GM18505 (cell line): Measurements from ENCODE around the gene LRRC9.
"Not testable (repeated sequence)": the region's sequence is repeated elsewhere in the genome, so short reads cannot be mapped to it uniquely, and the experiment has no call there.

Source experiments
- ATAC-seq: cut with Tn5 transposase; IDR thresholded peaks from one replicate; pipeline ENCODE4 v1.9.1; 2021; ENCODE audit not compliant: unreplicated experiment
- POLR2A ChIP-seq: IDR thresholded peaks from 4 replicates; pipeline ENCODE4 v1.6.1; 2011; ENCODE audit warnings: borderline replicate concordance; ENCODE audit not compliant: insufficient read depth, insufficient read length; ENCODE audit errors: extremely low read depth

Gene LRRC9

DNA sequence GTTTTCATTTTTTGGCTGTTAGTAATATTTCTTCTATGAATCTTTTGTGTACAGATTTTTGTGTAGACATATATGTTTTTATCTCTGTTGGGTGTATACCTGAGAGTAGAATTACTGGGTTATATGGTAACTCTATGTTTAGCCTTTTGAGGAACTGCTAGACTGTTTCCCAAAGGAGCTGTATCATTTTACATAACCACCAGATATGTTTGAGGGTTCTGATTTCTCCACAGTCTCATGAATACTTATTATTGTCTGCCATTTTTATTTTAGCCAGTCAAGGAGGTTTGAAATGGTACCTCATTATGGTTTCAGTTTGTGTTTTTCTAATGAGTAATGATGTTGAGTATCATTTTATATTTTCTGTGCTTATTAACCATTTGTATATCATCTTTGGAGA is 173.7 kb downstream of the LRRC9 start:
- TF ChIP-seq POLR2A: no peak
- ATAC-seq: no peak

DNA sequence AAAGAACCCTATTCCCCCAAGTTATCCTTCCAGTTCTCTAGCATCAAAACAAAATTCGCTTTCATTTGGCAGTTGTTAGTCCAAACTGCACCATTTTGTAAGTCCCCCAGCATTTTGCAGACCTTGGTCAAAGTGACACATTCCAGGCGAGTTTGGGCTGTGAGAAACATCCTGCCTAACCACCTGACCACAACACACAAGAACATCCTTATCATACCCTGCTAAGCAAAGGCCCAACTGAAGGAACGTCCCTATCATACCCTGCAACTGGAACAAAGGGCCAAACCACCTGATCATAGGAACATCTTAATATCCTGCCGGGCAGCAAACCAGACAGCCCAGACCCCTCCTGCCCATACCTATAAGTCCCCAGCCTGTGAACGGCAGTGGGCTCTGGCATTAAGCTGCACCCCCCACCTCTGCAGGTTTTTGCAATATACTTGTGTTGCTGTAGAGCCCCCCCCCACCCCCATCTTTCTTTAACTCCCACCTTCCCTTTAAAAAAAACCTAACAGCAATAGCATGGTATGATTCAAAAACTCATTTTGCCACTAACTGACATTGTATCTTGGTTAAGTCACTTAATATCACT is 174.5 kb downstream of the LRRC9 start:
- ATAC-seq: no peak

DNA sequence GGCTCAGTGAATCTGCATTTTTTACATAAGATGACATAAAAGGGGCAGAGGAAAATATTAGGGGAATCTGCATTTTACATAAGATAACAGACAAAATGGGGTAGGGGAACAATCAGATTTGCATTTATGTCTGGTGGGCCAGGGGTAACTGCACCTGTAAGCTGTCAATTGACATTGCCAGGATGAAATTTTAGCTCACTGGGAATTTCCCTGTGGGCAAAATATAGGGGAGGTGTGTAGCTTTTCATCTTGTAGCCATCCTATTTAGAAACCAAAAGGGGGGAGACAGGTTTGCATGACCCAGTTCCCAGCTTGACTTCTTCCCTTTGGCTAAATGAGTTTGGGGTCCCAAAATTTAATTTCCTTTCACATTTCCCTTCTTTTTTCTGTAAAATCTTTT is 175.3 kb downstream of the LRRC9 start:
- no peak for TF ChIP-seq POLR2A
- ATAC-seq: no peak

More for the DNA sequence above, 174.5 kb downstream of the LRRC9 start:
- no peak for TF ChIP-seq POLR2A

DNA sequence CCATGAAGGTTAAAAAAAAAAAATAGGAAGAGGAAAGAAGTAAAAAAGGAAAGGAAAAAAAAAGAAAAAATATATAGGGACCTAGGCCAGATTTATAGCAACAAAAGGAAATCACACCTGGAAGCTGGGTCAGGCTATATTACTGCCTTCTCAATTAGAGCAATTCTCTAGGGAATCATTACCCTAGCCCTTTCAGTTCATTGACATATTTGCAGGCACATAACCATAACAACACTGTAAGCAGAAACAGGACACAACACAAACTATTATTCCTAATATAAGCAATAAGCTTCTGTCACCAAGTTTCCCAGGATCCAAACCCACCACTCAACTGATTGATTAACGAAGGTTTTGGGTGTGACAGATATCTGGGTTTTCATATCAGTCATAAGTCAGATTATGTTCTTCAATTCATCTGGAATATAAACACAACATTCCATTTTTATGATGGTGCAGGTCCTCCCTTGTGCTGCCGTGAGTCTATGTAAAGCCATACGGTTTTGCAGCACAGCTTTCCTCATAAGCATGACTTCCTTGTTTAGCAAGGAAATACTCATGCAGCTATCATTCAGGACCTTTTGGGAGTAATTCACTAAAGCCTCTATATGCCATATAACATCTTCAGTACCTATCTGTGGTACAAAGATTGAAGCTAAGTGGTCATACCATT is 176.0 kb downstream of the LRRC9 start:
- no peak for TF ChIP-seq POLR2A
- no peak for ATAC-seq

DNA sequence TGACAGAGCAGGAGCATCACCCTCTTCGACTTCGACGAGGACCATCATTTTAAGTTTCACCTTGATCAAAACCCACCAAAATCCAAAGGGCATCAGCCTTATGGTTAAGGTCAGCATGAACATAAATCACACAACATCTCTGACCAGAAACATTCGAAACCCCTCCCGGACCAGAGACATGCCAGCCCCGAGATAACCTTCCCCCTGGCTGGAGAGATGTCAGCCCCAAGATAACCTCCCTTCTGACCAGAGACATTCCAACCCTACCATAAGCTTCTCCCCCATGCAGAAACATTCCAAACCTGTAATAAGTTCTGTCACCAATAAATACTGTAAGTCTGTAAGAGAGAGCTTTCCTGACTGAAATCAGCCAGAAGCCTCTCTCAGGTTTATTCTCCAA is 178.0 kb downstream of the LRRC9 start:
- no peak for TF ChIP-seq POLR2A
- ATAC-seq: no peak

DNA sequence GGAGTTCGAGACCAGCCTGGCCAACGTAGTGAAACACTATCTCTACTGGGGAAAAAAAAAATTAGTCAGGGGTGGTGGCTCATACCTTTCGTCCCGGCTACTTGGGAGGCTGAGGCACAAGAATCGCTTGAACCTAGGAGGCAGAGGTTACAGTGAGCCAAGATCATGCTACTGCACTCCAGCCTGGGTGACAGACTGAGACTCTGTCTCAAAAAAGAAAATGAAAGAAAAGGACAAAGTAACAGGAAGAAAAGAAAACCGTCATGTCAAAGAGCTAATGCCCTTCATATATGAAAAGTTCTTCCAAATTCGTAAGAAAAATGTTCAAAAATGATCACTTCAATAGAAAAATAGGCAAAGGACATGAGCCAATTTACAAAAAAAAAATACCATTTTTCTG is 179.9 kb downstream of the LRRC9 start:
- ATAC-seq: not testable (repeated sequence)

DNA sequence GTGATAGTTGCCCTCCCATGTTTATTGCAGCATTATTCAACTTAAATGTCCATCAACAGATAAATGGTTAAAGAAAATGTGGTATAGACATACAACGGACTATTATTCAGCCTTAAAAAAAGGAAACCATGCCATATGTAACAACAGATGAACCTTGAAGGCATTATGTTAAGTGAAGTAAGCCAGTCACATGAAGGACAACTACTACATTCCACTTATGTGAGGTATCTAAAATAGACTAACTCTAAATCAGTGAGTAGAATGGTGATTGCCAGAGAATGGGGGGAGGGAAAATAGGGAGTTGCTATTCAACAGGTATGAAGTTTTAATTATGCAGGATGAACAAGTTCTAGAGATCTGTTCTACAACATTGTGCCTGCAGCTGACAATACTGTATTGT is 181.8 kb downstream of the LRRC9 start:
- TF ChIP-seq POLR2A: no peak

DNA sequence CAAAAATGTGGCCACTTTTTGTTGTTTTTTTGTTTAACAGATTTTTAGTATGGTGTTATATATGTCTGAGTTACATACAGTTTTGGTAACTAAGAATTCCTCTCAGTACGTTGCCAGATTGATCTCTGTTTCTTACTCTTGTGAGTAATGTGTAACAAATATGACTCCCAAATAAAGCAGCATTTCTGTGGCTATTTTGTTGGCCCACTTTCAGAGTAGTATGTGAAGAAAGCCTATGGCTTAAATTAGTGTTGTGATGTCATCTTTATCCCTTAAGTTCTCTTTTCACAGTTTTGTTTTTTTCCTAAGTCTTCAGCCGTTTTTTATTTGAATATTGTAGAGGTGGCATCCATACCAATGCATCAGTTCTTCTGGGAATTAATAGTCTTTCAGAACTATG is 182.4 kb downstream of the LRRC9 start:
- TF ChIP-seq POLR2A: no peak
- no peak for ATAC-seq

More for the DNA sequence above, 181.8 kb downstream of the LRRC9 start:
- ATAC-seq: no peak

DNA sequence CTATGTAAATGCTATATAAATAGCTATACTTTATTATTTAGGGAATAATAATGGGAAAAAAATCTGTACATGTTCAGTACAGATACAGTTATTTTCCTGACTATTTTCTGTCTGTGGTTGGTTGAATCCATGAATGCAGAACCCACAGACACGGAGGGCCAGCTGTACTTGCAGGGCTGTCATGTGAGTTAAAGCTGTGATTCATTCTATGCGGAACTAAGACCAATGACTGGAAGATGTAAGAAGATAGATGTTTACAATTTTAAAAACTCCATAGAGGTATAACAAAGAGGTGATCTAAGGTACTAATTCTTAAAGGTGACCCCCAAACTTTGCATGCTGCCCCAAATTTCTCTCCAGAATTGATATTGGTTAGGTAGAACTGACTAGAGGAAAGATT is 186.4 kb downstream of the LRRC9 start:
- ATAC-seq: no peak
- no peak for TF ChIP-seq POLR2A

DNA sequence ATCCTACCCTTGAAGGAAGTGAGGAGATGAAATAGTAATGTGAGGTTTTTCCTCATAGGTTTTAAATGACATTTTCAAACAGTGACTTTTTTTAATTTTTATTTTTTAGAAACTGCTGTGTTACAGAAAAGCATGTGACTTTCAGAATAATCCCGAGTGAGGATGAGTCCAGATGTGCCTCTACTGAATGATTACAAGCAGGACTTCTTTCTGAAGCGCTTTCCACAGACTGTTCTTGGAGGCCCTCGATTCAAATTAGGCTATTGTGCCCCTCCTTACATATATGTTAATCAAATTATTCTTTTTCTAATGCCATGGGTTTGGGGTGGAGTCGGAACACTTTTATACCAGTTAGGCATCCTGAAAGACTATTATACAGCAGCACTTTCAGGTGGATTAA is 187.5 kb downstream of the LRRC9 start:
- no peak for TF ChIP-seq POLR2A
- ATAC-seq: no peak

DNA sequence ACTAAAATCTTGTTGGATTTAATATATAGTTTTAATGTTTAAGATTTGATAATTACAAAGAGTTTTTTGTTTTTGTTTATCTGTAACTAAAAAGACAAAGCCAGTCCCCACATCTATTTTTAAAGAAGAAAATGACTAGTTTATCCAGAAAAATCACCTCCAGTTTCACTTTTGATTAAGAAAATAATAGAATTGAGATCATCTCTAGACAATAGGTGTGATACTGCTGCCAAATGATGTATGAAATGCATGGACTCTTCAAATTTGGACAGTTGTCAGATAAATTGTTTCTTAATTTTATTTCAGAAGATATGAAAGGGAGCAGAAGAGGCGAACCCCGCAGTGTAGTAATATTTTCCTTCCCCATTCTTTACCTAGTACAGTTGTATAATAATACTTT is 191.8 kb downstream of the LRRC9 start:
- TF ChIP-seq POLR2A: no peak
- ATAC-seq: no peak
